ENCODE results near the gene TNXB. TPM values are rescaled to one million over a fixed set of nuclear protein-coding genes. Genes with fewer than 3 reads are reported as not detected.
A peak's percentile ranks its signal among the peaks of the same experiment; 100 is the strongest.

The TNXB gene
- total and polyA plus RNA-seq, 2 of the 4 experiments (the other 2 are of a cell fraction) = 0.05 TPM; not detected in 1

GRCh38 chr6:32126880-32127279, 17.7 kb upstream of the TNXB start:
- H4K8ac ChIP-seq (ENCODE audit: low read depth in 2 of 2, low read length in 2 of 2) = peak overlapping the region in 1 of 2 experiments; percentile 32; a peak in 2 of 4 replicates
- no peak overlapping the region for H2BK20ac ChIP-seq (ENCODE audit: low read depth, low read length)
- BruUV-seq (replicated peaks) = TSS peak; percentile 62
- DNase-seq (no peak), ATAC-seq (ENCODE audit: low read depth) (no peak)
- no peak overlapping the region for H2BK5ac ChIP-seq (ENCODE audit: low read depth, low read length, poor library complexity, severe bottlenecking)
- no peak overlapping the region for H4K5ac ChIP-seq (ENCODE audit: low read depth, low read length)
- H3K79me1 ChIP-seq (ENCODE audit: low read depth in 1 of 2, low read length in 2 of 2) = peaks cover 31 to 55% of the 10 kb centered on the region in 2 experiments
- POLR2A ChIA-PET (ENCODE audit: unreplicated experiment) = no interaction called here
- WGBS, 2 experiments (ENCODE audit: extremely low coverage in 2 of 2, insufficient read length in 1 of 2) = 70% methylated on average over 3 of the region's 8 CpGs; no CpG with 5 or more reads in 1 of the 2 experiments
- peak overlapping the region; percentile 1 for H2AK9ac ChIP-seq (replicated peaks; ENCODE audit: low read depth, low read length, poor library complexity)
- H3K23ac ChIP-seq (ENCODE audit: low read depth, low read length) = peak overlapping the region; percentile 29
- in situ Hi-C loops (cut with MboI; ENCODE audit: low sequenced_read_pairs) = no loop called here
- H3K4ac ChIP-seq (ENCODE audit: low read depth, low read length) = no peak overlapping the region
- H3K4me1 ChIP-seq (ENCODE audit: control insufficient read depth, insufficient read depth, low read length) = peaks cover 8% of the 10 kb centered on the region
- TF ChIP-seq RCOR1 (IDR thresholded peaks at IDR 0.05; ENCODE audit: insufficient replicate concordance, low read length) (no peak), CEBPB (IDR thresholded peaks at IDR 0.05; ENCODE audit: low read depth, low read length) (no peak), SMC3 (IDR thresholded peaks at IDR 0.05; ENCODE audit: low read depth, low read length) (no peak), FOS (IDR thresholded peaks at IDR 0.05; ENCODE audit: low read depth, low read length) (no peak), CHD1 (IDR thresholded peaks at IDR 0.05; ENCODE audit: low read depth, low read length) (no peak), RAD21 (IDR thresholded peaks at IDR 0.05; ENCODE audit: low read length) (no peak), BHLHE40 (IDR thresholded peaks at IDR 0.05; ENCODE audit: low read depth, low read length) (no peak), MAZ (IDR thresholded peaks at IDR 0.05; ENCODE audit: borderline replicate concordance, low read depth, low read length) (no peak), CTCF (conservative IDR thresholded peaks at IDR 0.05; ENCODE audit: low read depth, low read length) (no peak), NFE2L2 (IDR thresholded peaks at IDR 0.05; ENCODE audit: low read depth, low read length) (no peak), MXI1 (IDR thresholded peaks at IDR 0.05; ENCODE audit: borderline replicate concordance, low read depth, low read length) (no peak), MAFK (IDR thresholded peaks at IDR 0.05; ENCODE audit: low read depth, low read length) (no peak), USF2 (IDR thresholded peaks at IDR 0.05; ENCODE audit: low read depth, low read length) (no peak), ELK1 (IDR thresholded peaks at IDR 0.05; ENCODE audit: borderline replicate concordance, low read depth, low read length) (no peak), POLR2A (IDR thresholded peaks at IDR 0.05; ENCODE audit: low read depth, low read length) (no peak), RFX5 (IDR thresholded peaks at IDR 0.05; ENCODE audit: low read depth, low read length) (no peak)
- intact Hi-C loops (cut with micrococcal nuclease) = no loop called here
- no peaks in the 10 kb centered on the region for H3K27me3 ChIP-seq (ENCODE audit: control insufficient read depth, insufficient read depth, low read length)
- peaks cover 11% of the 10 kb centered on the region; the same call in 1 of the 2 replicates for H3K36me3 ChIP-seq (ENCODE audit: control insufficient read depth, insufficient read depth, low read length)
- peak overlapping the region; percentile 95 for H3K4me2 ChIP-seq (ENCODE audit: low read depth, low read length)
- peak overlapping the region; percentile 13; the same call in 1 of the 2 replicates for H3K27ac ChIP-seq (ENCODE audit: insufficient read depth, low read length)
- H4K20me1 ChIP-seq (ENCODE audit: insufficient read depth, low read length) = no peaks in the 10 kb centered on the region; the same call in 1 of the 2 replicates
- dilution Hi-C loops (cut with HindIII; ENCODE audit: low sequenced_read_pairs, unreplicated experiment) = no loop called here
- no peaks in the 10 kb centered on the region for H3K9me3 ChIP-seq (ENCODE audit: control insufficient read depth, insufficient read depth, low read length)
- H3K56ac ChIP-seq (ENCODE audit: extremely low read depth, insufficient read depth, low read length) = no peak overlapping the region
- no peak overlapping the region for H3K14ac ChIP-seq (replicated peaks; ENCODE audit: low read depth, low read length)
- H4K91ac ChIP-seq (ENCODE audit: insufficient read depth, low read depth, low read length) = no peak overlapping the region
- CTCF ChIA-PET = interaction anchor here (1.2 kb wide), 1 partner anchor 34 kb away, joined by 4 read pairs; no protein-coding TSS in a partner anchor
- H3K18ac ChIP-seq (ENCODE audit: low read depth, low read length) = no peak overlapping the region
- no peak overlapping the region for H2BK15ac ChIP-seq (ENCODE audit: low read depth, low read length)
- H2AFZ ChIP-seq (replicated peaks; ENCODE audit: low read length, poor library complexity) = peak overlapping the region; percentile 56
- no peak overlapping the region for H2BK120ac ChIP-seq (ENCODE audit: low read depth, low read length)
- peaks cover 10% of the 10 kb centered on the region; the same call in 1 of the 2 replicates for H3K9me1 ChIP-seq (ENCODE audit: insufficient read depth, low read length)
- peak overlapping the region; percentile 81 for H3K4me3 ChIP-seq (ENCODE audit: insufficient read depth, low read depth, low read length)
- peak overlapping the region; percentile 49; the same call in 1 of the 2 replicates for H2AK5ac ChIP-seq (ENCODE audit: low read depth, low read length)
- peak overlapping the region; percentile 96 for H3K9ac ChIP-seq (ENCODE audit: low read depth, low read length)
